ENCODE results near the gene IL16.

DNA sequence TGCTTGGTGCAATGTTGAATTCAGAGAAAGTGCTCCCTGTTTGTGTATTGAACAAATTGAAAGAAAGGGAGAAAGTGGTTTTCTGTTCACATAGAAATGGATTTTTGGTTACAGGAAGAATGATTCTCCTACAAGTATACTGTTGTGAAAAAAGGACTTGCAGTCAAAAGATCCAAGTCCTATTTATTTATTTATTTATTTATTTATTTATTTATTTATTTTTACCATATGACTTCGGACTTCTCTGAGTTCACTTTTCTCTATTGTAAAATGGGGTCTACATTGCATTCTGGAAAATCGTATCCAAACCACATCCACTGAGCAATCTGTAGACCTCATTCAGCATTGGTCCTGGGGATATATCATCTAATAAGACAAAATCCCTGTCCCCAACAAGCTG lies 81.2 kb downstream of the IL16 start:
- TF ChIP-seq, protein P1, sequence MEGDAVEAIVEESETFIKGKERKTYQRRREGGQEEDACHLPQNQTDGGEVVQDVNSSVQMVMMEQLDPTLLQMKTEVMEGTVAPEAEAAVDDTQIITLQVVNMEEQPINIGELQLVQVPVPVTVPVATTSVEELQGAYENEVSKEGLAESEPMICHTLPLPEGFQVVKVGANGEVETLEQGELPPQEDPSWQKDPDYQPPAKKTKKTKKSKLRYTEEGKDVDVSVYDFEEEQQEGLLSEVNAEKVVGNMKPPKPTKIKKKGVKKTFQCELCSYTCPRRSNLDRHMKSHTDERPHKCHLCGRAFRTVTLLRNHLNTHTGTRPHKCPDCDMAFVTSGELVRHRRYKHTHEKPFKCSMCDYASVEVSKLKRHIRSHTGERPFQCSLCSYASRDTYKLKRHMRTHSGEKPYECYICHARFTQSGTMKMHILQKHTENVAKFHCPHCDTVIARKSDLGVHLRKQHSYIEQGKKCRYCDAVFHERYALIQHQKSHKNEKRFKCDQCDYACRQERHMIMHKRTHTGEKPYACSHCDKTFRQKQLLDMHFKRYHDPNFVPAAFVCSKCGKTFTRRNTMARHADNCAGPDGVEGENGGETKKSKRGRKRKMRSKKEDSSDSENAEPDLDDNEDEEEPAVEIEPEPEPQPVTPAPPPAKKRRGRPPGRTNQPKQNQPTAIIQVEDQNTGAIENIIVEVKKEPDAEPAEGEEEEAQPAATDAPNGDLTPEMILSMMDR (conservative IDR thresholded peaks at IDR 0.05; ENCODE audit: low read depth, low read length): no peak
- TF ChIP-seq EZH2 (IDR thresholded peaks at IDR 0.05; ENCODE audit: borderline replicate concordance, low read depth, low read length, poor library complexity, severe bottlenecking): no peak
